Stimulated activated CD8-positive, alpha-beta memory T cell treated with anti-CD3 and anti-CD28 coated beads, Interleukin-12 subunit alpha, Interleukin-12 subunit beta, amount 100 ng/mL, for 24 hours (primary cell): ENCODE measurements around the gene RPL18.
A peak's percentile ranks its signal among the peaks of the same experiment; 100 is the strongest.
"Not testable (repeated sequence)": the region's sequence is repeated elsewhere in the genome, so short reads cannot be mapped to it uniquely, and the experiment has no call there.

Source experiments
- DNase-seq: peaks from one replicate; pipeline ENCODE4 v3.0.0-alpha.2; 2020; ENCODE audit errors: extremely low read depth

The RPL18 gene

DNA sequence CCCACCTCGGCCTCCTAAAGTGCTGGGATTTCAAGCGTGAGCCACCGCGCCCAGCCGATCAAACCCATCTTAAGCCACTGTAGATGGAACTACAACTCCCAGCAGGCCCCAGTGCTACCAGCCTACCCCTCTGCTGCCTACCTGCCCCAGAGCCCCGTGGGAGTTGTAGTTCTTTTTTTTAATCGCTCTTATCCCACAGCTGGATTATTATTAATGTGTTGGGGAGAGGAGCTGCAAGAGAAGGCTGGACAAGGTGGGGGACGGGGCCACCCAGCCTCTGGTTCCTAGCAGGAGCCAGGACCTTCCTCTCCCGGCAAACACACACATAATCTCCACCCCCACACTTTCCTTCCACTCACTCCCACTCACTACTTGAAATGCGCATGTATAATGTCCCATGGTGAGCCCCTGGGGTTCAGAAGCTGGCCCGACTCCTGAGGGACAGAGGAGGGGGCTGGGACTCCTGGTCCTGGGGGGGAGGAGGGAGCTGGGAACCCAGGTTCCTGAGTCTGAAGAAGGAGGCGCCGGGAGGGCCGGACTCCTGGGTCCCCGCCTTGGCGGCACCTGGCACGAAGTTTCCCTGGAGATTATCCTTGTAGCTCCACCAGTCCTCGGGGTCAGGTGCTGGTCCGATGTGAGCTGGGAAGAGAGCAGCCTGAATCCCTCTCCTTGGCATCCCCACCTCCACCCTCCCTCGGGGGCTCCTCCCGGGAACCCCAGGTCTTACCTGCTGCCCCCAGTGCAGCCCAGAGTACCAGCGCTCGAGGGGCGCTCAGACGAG lies 26.1 kb upstream of the RPL18 start:
- DNase-seq, result peak; percentile 46

GRCh38 chr19:48644355-48644754 lies 25.4 kb upstream of the RPL18 start:
- no peak for DNase-seq

DNA sequence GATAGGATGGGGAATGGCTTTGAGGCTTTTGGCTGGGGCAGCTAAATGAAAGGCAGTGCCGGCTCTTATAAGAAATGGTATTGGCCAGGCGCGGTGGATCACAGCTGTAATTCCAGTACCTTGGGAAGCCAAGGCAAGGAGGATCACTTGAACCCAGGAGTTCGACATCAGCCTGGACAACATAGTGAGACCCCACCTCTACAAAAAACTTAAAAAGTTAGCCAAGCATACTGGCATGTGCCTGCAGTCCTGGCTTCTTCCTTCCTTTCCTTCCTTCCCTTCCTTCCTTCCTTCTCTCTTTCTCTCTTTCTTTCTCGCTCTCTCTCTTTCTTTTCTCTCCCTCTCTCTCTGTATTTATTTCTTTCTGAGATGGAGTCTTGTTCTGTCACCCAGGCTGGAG lies 23.9 kb upstream of the RPL18 start:
- no peak for DNase-seq

DNA sequence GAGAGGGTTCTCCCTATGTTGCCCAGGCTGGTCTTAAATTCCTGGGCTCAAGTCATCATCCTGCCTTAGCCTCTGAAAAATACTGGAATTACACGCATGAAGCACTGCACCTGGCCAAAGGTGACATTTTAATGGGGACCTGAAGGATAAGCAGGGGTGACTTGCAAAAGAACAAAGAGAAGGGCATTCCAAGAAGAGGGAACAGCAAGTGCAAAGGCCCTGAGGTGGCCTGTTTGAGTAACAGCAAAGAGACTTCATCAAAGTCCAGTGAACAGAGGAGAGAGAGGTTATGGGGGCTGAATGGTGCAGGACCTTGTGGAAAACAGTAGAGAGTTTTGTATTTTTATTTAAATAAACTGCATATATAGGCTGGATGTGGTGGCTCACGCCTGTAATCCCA lies 22.9 kb upstream of the RPL18 start:
- no peak for DNase-seq

GRCh38 chr19:48639483-48640375 lies 20.8 kb upstream of the RPL18 start:
- no peak for DNase-seq

GRCh38 chr19:48638831-48639381 lies 19.9 kb upstream of the RPL18 start:
- no peak for DNase-seq

- peak; percentile 60 for DNase-seq
Observed at GRCh38 chr19:48637948-48638830, 19.2 kb upstream of the RPL18 start.

DNA sequence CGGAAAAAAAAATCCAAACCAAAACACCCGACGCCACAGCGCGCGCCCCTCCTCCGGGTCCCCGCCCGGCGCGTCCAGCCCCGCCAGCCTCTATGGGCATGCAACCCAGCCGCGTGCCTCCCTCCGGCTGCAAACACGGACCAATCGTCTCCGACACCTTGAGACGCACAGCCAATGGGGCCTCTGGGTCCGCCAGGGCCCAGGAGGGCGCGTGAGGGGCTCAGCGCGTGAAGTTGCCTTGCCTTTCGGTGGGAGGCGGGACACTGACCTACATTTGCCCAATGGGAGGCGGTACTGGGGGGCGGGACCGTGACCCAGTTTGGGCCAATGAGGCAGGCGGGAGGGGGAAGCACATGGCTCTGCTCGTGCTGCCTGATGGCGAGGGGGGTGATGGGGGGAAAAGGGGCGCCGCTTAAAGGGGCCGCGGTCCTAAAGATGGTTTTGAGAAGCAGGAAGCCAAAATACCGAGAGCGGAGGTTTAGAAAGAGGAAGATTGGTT lies 18.5 kb upstream of the RPL18 start:
- DNase-seq, result peak; percentile 99

- DNase-seq, result no peak
Observed at GRCh38 chr19:48636859-48637448, 18.0 kb upstream of the RPL18 start, which contains the start of gene DBP. Gene DBP (minus strand): TSS chr19:48637379. CDS start chr19:48636994, 385 bp downstream.

GRCh38 chr19:48635966-48636858 lies 17.2 kb upstream of the RPL18 start:
- DNase-seq, result no peak

DNA sequence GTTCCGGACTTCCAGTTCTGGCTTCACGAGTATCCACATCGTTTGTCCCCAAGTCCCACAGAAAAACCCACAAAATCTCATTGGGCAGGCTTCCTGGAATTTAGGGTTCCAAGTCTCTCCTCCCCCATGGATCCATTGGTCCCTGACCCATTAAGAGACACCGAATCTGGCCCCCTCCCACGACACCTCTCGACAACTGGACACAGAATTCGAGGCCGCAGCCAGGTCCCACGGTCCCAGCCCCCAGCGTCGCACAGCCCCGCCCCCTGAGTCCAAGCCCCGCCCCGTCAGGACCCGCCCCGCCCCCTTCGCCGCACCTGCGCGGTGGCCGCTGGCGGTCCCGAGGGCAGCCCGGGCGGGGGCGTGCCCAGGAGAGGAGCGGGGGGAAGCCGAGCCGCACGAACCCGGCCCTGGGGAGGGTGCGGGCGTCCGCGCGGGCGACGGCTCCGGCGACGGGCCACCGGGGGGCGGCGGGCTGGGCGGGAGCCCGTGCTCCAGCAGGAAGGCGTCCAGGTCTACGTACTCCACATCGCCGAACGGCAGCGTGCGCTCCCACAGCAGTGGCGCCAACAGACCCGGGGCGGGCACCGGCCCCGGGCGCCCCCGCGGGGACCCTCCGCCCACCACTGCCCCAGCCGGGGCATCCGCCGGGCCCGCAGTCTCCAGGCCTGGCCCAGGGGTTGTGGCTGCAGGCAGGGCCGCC lies 16.4 kb upstream of the RPL18 start:
- peak; percentile 48 for DNase-seq

- peak; percentile 86 for DNase-seq
Observed at GRCh38 chr19:48634424-48635262, 15.7 kb upstream of the RPL18 start.

DNA sequence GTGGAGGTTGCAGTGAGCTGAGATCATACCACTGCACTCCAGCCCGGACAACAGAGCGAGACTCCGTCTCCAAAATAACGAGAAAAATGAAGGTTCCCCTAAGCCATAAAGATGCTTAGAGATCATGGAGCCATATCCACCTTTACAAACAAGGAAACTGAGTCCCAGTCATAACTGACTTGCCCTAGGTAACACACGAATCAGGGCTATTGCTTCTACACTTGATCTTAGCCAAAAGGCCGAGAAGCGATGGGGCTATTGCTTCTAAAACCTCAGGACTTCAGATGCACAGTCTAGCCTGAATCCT lies 15.0 kb upstream of the RPL18 start:
- no peak for DNase-seq

DNA sequence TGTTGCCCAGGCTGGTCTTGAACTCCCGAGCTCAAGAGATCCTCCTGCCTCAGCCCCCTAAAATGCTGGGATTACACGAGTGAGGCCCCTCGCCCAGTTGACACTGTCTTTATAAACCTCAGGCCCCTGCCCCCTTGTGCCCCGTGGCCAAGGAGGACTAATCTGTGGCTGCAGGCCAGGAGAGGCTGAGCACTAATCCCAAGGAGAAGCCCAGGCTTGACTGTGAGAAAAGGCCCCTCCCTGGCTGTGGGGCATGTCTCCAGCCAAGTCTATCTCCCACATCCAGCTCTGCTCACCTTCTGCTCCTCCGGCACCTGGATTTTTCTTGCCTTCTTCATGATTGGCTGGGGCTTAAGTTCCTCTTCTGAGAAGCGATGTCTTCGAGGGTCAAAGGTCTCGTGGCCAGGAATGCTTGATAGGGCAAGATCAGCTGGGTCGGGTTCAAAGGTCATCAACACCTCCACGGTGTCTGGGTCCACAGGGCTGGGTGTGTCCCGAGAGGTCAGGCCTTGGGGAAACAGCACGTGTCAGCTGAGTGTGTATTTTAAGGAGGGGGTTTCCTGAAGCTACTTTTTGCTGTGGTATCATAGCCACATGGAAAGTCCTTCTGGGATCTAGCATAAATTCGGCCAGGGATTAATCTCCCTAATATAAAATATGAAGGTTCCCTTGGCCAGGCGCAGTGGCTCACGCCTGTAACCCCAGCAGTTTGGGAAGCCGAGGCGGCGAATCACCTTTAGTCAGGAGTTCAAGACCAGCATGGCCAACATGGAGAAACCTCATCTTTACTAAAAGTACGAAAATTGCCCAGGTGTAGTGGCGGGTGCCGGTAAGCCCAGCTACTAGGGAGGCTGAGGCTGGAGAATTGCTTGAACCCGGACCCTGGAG lies 14.4 kb upstream of the RPL18 start:
- DNase-seq, result no peak

DNA sequence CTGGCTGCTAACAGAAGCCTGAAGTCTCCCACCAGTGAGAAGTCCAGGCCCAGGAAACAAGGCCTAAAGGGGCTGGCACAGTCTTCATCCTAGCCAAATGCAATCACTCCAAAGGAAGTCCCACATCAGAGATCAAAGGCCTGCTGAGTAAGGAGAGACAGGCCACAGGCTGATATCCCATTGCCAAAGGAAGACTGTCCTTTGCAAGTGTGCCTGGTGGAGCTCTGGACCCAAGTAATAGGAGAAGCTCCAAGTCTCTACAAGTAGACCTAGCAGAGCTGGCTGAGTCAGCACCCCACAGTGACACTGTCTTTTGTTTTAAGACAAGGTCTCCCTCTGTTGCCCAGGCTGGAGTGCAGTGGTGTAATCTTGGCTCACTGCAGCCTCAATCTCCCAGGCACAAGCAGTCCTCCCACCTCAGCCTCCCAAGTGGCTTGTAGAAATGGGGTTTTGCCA lies 13.7 kb upstream of the RPL18 start:
- DNase-seq, result no peak

DNA sequence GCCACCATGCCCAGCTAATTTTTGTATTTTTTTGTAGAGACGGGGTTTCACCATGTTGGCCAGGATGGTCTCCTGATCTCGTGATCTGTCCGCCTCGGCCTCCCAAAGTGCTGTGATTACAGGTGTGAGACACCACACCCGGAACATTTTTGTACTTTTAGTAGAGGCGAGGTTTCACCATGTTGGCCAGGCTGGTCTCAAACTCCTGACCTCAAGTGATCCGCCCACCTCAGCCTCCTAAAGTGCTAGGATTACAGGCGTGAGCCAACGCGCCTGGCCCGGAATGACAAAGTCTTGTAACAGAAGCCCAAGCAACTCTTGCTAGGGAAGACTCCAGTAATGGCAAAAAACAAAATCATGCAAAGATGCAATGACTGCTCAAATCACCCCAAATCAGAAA lies 13.3 kb upstream of the RPL18 start:
- DNase-seq, result not testable (repeated sequence)

DNA sequence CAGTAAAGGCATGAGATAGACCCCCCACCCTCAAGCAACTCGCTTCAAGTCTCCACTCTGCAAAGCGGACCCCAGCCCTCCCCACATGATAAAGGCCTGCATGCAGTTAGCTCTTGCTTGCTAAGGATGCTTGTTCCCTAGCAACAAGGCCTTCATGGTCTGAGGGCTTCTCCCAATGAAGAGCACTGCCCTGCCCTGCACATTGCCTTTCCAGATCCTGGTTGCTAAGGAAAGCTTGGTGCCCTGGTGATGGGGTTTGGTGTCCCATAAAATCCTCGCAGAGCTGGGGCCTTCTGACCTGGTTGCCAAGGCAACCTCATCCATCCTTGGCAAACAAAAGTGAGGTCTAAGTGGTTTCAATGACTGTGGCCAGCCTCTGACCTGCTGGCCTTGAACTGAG lies 12.2 kb upstream of the RPL18 start:
- DNase-seq, result no peak
